ENCODE measurements around the gene GPR179.

DNA sequence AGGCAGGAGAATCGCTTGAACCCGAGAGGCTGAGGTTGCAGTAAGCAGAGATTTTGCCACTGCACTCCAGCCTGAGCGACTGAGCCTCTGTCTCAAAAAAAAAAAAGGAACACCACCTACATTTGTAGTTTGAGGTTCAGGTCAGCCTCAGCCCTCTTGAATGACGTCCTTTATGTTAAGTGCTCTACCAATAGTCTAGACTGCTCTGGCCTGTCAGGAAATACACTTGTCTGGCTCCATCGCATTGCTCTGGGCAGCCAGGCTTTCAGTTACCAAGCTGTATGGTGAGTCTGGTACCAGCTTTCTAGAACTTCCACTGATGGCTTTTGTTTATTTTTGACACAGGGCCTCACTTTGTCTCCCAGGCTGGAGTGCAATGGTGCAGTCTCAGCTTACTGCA lies 19.3 kb upstream of the GPR179 start:
- no peak for TF ChIP-seq POLR2A (IDR thresholded peaks at IDR 0.05)
- TF ChIP-seq, protein P1, sequence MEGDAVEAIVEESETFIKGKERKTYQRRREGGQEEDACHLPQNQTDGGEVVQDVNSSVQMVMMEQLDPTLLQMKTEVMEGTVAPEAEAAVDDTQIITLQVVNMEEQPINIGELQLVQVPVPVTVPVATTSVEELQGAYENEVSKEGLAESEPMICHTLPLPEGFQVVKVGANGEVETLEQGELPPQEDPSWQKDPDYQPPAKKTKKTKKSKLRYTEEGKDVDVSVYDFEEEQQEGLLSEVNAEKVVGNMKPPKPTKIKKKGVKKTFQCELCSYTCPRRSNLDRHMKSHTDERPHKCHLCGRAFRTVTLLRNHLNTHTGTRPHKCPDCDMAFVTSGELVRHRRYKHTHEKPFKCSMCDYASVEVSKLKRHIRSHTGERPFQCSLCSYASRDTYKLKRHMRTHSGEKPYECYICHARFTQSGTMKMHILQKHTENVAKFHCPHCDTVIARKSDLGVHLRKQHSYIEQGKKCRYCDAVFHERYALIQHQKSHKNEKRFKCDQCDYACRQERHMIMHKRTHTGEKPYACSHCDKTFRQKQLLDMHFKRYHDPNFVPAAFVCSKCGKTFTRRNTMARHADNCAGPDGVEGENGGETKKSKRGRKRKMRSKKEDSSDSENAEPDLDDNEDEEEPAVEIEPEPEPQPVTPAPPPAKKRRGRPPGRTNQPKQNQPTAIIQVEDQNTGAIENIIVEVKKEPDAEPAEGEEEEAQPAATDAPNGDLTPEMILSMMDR (IDR thresholded peaks at IDR 0.05) = no peak
